SK-N-SH treated with all-trans-retinoic acid at 6 μM for 48 hours (cell line): Measurements from ENCODE around the gene EVI5.

Experiments used
- ARNTL ChIP-seq: fragments of 450-650 bp; formaldehyde crosslinking; IDR thresholded peaks from 2 replicates; pipeline ENCODE4 v1.5.0; 2020; ENCODE audit warnings: low read depth, mild to moderate bottlenecking, moderate library complexity, borderline replicate concordance
- PATZ1 ChIP-seq: fragments of 250-450 bp; sonication (Bioruptor Pico); IDR thresholded peaks from 2 replicates; pipeline ENCODE4 v1.8.0; 2020; ENCODE audit warnings: mild to moderate bottlenecking, moderate library complexity, borderline replicate concordance
- POU6F1 ChIP-seq: fragments of 250-450 bp; sonication (Bioruptor Pico); IDR thresholded peaks from 2 replicates; pipeline ENCODE4 v1.8.0; 2021; ENCODE audit warnings: low read depth, mild to moderate bottlenecking, moderate library complexity, borderline replicate concordance
- SNAI2 ChIP-seq: fragments of 250-450 bp; sonication (Bioruptor Pico); IDR thresholded peaks from 2 replicates; pipeline ENCODE4 v1.5.0; 2020; ENCODE audit warnings: mild to moderate bottlenecking, moderate library complexity
- TSHZ2 ChIP-seq: fragments of 250-450 bp; sonication (Bioruptor Pico); IDR thresholded peaks from 2 replicates; pipeline ENCODE4 v1.5.0; 2020; ENCODE audit warnings: mild to moderate bottlenecking, moderate library complexity
- ZFP3 ChIP-seq: fragments of 250-450 bp; sonication (Bioruptor Pico); IDR thresholded peaks from 2 replicates; pipeline ENCODE4 v1.5.0; 2020; ENCODE audit warnings: mild to moderate bottlenecking, moderate library complexity
- ZNF70 ChIP-seq: fragments of 450-650 bp; formaldehyde crosslinking; IDR thresholded peaks from 2 replicates; pipeline ENCODE4 v1.5.0; 2020; ENCODE audit warnings: mild to moderate bottlenecking, moderate library complexity

GRCh38 chr1:92709738-92710137 is 75.2 kb downstream of the EVI5 start:
- TF ChIP-seq ZNF70 (CRISPR knock-in tag): no peak
- TF ChIP-seq ZFP3: no peak
- no peak for TF ChIP-seq ARNTL (CRISPR knock-in tag)
- TF ChIP-seq PATZ1 (CRISPR knock-in tag): no peak
- no peak for TF ChIP-seq POU6F1
- no peak for TF ChIP-seq TSHZ2 (CRISPR knock-in tag)
- no peak for TF ChIP-seq SNAI2
